H9 (cell line): ENCODE results near the gene C1orf198. TPM values are rescaled to one million over a fixed set of nuclear protein-coding genes. Genes with fewer than 3 reads are reported as not detected.

Experiments used
- DNase-seq: peaks from one replicate; pipeline ENCODE4 v3.0.0-alpha.2; 2017
- H2AFZ ChIP-seq: one replicate; pipeline ENCODE4 v1.6.1; 2013; ENCODE audit warnings: mild to moderate bottlenecking, low read length, control low read depth, moderate library complexity
- H2AK5ac ChIP-seq: 2 replicates; pipeline ENCODE4 v1.6.1; 2013; ENCODE audit warnings: low read length, control low read depth, mixed read lengths; ENCODE audit not compliant: insufficient read length
- H2BK120ac ChIP-seq: one replicate; pipeline ENCODE4 v1.6.1; 2013; ENCODE audit warnings: low read depth, mild to moderate bottlenecking, low read length, control low read depth, inconsistent platforms; ENCODE audit not compliant: poor library complexity, severe bottlenecking
- H2BK12ac ChIP-seq: 2 replicates; pipeline ENCODE4 v1.6.1; 2013; ENCODE audit warnings: low read length, control low read depth, mixed read lengths, low read depth; ENCODE audit not compliant: insufficient read length
- H2BK15ac ChIP-seq: 2 replicates; pipeline ENCODE4 v1.6.1; 2013; ENCODE audit warnings: low read depth, low read length, control low read depth
- H2BK20ac ChIP-seq: one replicate; pipeline ENCODE4 v1.6.1; 2013; ENCODE audit warnings: low read depth, mild to moderate bottlenecking, low read length, control low read depth, inconsistent platforms; ENCODE audit not compliant: poor library complexity, severe bottlenecking
- H2BK5ac ChIP-seq: 2 replicates; pipeline ENCODE4 v1.6.1; 2013; ENCODE audit warnings: low read length, control low read depth, mixed read lengths; ENCODE audit not compliant: insufficient read length
- H3K14ac ChIP-seq: 2 replicates; pipeline ENCODE4 v1.6.1; 2013; ENCODE audit warnings: low read length, control low read depth; ENCODE audit not compliant: insufficient read depth
- H3K18ac ChIP-seq: 2 replicates; pipeline ENCODE4 v1.6.1; 2013; ENCODE audit warnings: low read depth, mild to moderate bottlenecking, mixed read lengths, low read length, control low read depth; ENCODE audit not compliant: insufficient read length
- H3K23ac ChIP-seq: 2 replicates; pipeline ENCODE4 v1.6.1; 2013; ENCODE audit warnings: low read length, control low read depth, mixed read lengths, low read depth; ENCODE audit not compliant: insufficient read length
- H3K23me2 ChIP-seq: 2 replicates; pipeline ENCODE4 v1.6.1; 2013; ENCODE audit warnings: low read depth, mild to moderate bottlenecking, mixed read lengths, low read length, control low read depth; ENCODE audit not compliant: insufficient read length, poor library complexity, severe bottlenecking
- H3K27ac ChIP-seq: 2 replicates; pipeline ENCODE4 v1.5.1; 2013; ENCODE audit warnings: low read length, control low read depth, mixed read lengths, low read depth; ENCODE audit not compliant: insufficient read length
- H3K27me3 ChIP-seq: 2 replicates; pipeline ENCODE4 v1.6.1; 2013; ENCODE audit warnings: low read length, control low read depth, inconsistent platforms; ENCODE audit not compliant: insufficient read depth
- H3K4ac ChIP-seq: 2 replicates; pipeline ENCODE4 v1.6.1; 2013; ENCODE audit warnings: low read depth, mild to moderate bottlenecking, control low read depth, inconsistent platforms, low read length, moderate library complexity
- H3K4me1 ChIP-seq: 2 replicates; pipeline ENCODE4 v1.6.1; 2013; ENCODE audit warnings: low read length, control low read depth, inconsistent platforms; ENCODE audit not compliant: insufficient read depth
- H3K4me2 ChIP-seq: 2 replicates; pipeline ENCODE4 v1.6.1; 2013; ENCODE audit warnings: low read length, control low read depth, mixed read lengths; ENCODE audit not compliant: insufficient read length, insufficient read depth
- H3K56ac ChIP-seq: 2 replicates; pipeline ENCODE4 v1.6.1; 2013; ENCODE audit warnings: low read depth, mild to moderate bottlenecking, mixed read lengths, low read length, control low read depth; ENCODE audit not compliant: insufficient read length
- H3K79me1 ChIP-seq: 2 replicates; pipeline ENCODE4 v1.6.1; 2013; ENCODE audit warnings: low read depth, mild to moderate bottlenecking, moderate library complexity, low read length, control low read depth, inconsistent platforms; ENCODE audit not compliant: insufficient read depth, poor library complexity, severe bottlenecking
- H3K79me2 ChIP-seq: 2 replicates; pipeline ENCODE4 v1.6.1; 2013; ENCODE audit warnings: low read length, control low read depth, inconsistent platforms; ENCODE audit not compliant: insufficient read depth
- H3K9ac ChIP-seq: 2 replicates; pipeline ENCODE4 v1.6.1; 2013; ENCODE audit warnings: low read length, control low read depth, mixed read lengths; ENCODE audit not compliant: insufficient read length; ENCODE audit errors: extremely low read depth
- H3K9me3 ChIP-seq: one replicate; pipeline ENCODE4 v1.6.1; 2013; ENCODE audit warnings: low read depth, low read length, inconsistent platforms; ENCODE audit not compliant: control insufficient read depth
- H3T11ph ChIP-seq: one replicate; pipeline ENCODE4 v1.6.1; 2013; ENCODE audit warnings: mild to moderate bottlenecking, low read length, control low read depth, inconsistent platforms
- H4K20me1 ChIP-seq: one replicate; pipeline ENCODE4 v1.6.1; 2013; ENCODE audit not compliant: control insufficient read depth, insufficient read length, insufficient read depth
- H4K5ac ChIP-seq: 2 replicates; pipeline ENCODE4 v1.6.1; 2013; ENCODE audit warnings: low read depth, mild to moderate bottlenecking, mixed read lengths, low read length, control low read depth; ENCODE audit not compliant: insufficient read length
- H4K8ac ChIP-seq: replicated peaks from 2 replicates; pipeline ENCODE4 v1.6.1; 2013; ENCODE audit warnings: low read length, control low read depth, mixed read lengths, low read depth; ENCODE audit not compliant: insufficient read length
- H4K91ac ChIP-seq: 2 replicates; pipeline ENCODE4 v1.6.1; 2013; ENCODE audit warnings: low read depth, mild to moderate bottlenecking, moderate library complexity, mixed read lengths, low read length, control low read depth; ENCODE audit not compliant: insufficient read length
- H3K27ac Mint-ChIP-seq, 3 experiments: 2 replicates in 2 of 3; 3 replicates in 1 of 3; pipeline ENCODE4 v1.8.0; 2020 to 2021; ENCODE audit warnings: mixed read lengths in 3 of 3, mild to moderate bottlenecking in 1 of 3, moderate library complexity in 1 of 3
- H3K27me3 Mint-ChIP-seq: 2 replicates; pipeline ENCODE4 v1.8.0; 2021; ENCODE audit warnings: low read depth, mild to moderate bottlenecking, moderate library complexity, mixed read lengths
- H3K36me3 Mint-ChIP-seq, 3 experiments: 2 replicates in 2 of 3; 3 replicates in 1 of 3; pipeline ENCODE4 v1.8.0; 2020 to 2021; ENCODE audit warnings: low read depth in 3 of 3, mixed read lengths in 3 of 3; ENCODE audit not compliant: insufficient read depth in 1 of 3
- H3K4me1 Mint-ChIP-seq, 2 experiments: 2 replicates each; pipeline ENCODE4 v1.8.0; 2020; ENCODE audit warnings: mixed read lengths in 2 of 2
- H3K4me3 Mint-ChIP-seq, 2 experiments: 2 replicates in 1 of 2; 3 replicates in 1 of 2; pipeline ENCODE4 v1.8.0; 2020 to 2021; ENCODE audit warnings: mild to moderate bottlenecking in 2 of 2, mixed read lengths in 2 of 2, moderate library complexity in 1 of 2
- H3K9me3 Mint-ChIP-seq, 2 experiments: 2 replicates in 1 of 2; 3 replicates in 1 of 2; pipeline ENCODE4 v1.8.0; 2020; ENCODE audit warnings: mild to moderate bottlenecking in 2 of 2, mixed read lengths in 2 of 2, moderate library complexity in 1 of 2
- WGBS: extraction: QIAGEN DNeasy Blood & Tissue Kit; methylation state at CpG from one replicate; pipeline ENCODE4 v1.1.7; 2013; ENCODE audit warnings: missing lambda C conversion rate, low lambda C conversion rate, mixed read lengths; ENCODE audit not compliant: insufficient read length; ENCODE audit errors: extremely low coverage; 5-methylcytosine and 5-hydroxymethylcytosine counted together
- total RNA-seq: library from RNA; stranded (reverse); gene quantifications from 2 replicates; pipeline ENCODE4 v1.2.1, GENCODE V29; 2021
- TF ChIP-seq, protein P1 (sequence below): fragments of 200-600 bp; sonication (generic); conservative IDR thresholded peaks from 3 replicates; pipeline ENCODE4 v1.8.0; 2021; ENCODE audit warnings: antibody characterized with exemption, mild to moderate bottlenecking

C1orf198 gene
- total RNA-seq, 1 experiment from 2014 or later = 28.9 TPM

DNA sequence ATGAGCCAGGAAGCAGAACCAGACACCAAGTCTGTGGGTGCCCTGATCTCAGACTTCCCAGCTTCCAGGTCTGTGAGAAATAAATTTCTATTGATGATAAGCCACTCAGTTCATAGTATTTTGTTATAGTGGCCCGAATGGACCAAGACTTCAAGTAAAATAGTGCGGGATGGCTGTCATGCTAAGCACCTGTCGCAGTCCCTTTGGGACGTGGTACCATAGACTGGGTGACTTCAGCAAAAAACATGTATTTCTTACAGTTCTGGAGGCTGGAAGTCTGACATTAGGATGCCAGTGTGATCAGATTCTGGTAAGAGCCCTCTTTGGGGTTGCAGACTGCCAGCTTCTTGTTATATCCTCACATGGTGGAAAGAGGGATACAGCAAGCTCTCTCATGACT lies 2.6 kb upstream of the C1orf198 start:
- DNase-seq = no peak
- H3K4me3 Mint-ChIP-seq = no peak overlapping the region

More for the DNA sequence above, 2.6 kb upstream of the C1orf198 start:
- no peak overlapping the region for H3K23ac ChIP-seq
- no peaks in the 10 kb centered on the region for H3K79me1 ChIP-seq
- no peak overlapping the region for H2BK5ac ChIP-seq
- TF ChIP-seq, protein P1, sequence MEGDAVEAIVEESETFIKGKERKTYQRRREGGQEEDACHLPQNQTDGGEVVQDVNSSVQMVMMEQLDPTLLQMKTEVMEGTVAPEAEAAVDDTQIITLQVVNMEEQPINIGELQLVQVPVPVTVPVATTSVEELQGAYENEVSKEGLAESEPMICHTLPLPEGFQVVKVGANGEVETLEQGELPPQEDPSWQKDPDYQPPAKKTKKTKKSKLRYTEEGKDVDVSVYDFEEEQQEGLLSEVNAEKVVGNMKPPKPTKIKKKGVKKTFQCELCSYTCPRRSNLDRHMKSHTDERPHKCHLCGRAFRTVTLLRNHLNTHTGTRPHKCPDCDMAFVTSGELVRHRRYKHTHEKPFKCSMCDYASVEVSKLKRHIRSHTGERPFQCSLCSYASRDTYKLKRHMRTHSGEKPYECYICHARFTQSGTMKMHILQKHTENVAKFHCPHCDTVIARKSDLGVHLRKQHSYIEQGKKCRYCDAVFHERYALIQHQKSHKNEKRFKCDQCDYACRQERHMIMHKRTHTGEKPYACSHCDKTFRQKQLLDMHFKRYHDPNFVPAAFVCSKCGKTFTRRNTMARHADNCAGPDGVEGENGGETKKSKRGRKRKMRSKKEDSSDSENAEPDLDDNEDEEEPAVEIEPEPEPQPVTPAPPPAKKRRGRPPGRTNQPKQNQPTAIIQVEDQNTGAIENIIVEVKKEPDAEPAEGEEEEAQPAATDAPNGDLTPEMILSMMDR = no peak
- H4K20me1 ChIP-seq = no peaks in the 10 kb centered on the region
- H3T11ph ChIP-seq = no peak overlapping the region
- no peak overlapping the region for H2BK120ac ChIP-seq
- H3K27me3 Mint-ChIP-seq = peaks cover 21% of the 10 kb centered on the region
- no peak overlapping the region for H4K8ac ChIP-seq
- no CpG with 5 or more reads among the region's 4 CpGs for WGBS
- H3K14ac ChIP-seq = no peak overlapping the region
- no peak overlapping the region for H2BK15ac ChIP-seq
- peaks cover 0 to 6% (median 0%) of the 10 kb centered on the region in 3 experiments; a peak in 2 of 7 replicates for H3K36me3 Mint-ChIP-seq
- H3K56ac ChIP-seq = no peak overlapping the region
- peaks cover 5% of the 10 kb centered on the region for H3K27me3 ChIP-seq
- H3K23me2 ChIP-seq = peaks cover 13% of the 10 kb centered on the region
- no peak overlapping the region for H3K27ac ChIP-seq
- H3K9ac ChIP-seq = no peak overlapping the region
- no peaks in the 10 kb centered on the region for H3K4me1 ChIP-seq
- H2AK5ac ChIP-seq = no peak overlapping the region
- H3K79me2 ChIP-seq = no peaks in the 10 kb centered on the region; the same call in 1 of the 2 replicates
- no peak overlapping the region for H4K91ac ChIP-seq
- no peaks in the 10 kb centered on the region for H3K9me3 Mint-ChIP-seq
- H4K5ac ChIP-seq = no peak overlapping the region
- H2BK12ac ChIP-seq = no peak overlapping the region
- no peak overlapping the region for H3K4me2 ChIP-seq
- peaks cover 28 to 30% of the 10 kb centered on the region in 2 experiments for H3K4me1 Mint-ChIP-seq
- H2AFZ ChIP-seq = no peak overlapping the region
- H3K9me3 ChIP-seq = no peaks in the 10 kb centered on the region
- no peak overlapping the region for H3K4ac ChIP-seq
- H3K27ac Mint-ChIP-seq = peak overlapping the region in 1 of 3 experiments; percentile 27; a peak in 1 of 7 replicates
- no peak overlapping the region for H2BK20ac ChIP-seq
- no peak overlapping the region for H3K18ac ChIP-seq
